ENCODE measurements around the gene ANTXR1. TPM values are rescaled to one million over a fixed set of nuclear protein-coding genes. Genes with fewer than 3 reads are reported as not detected.

ANTXR1 gene
- total RNA-seq, 4 donors from 2014 or later, result 53.7 to 69.0 (median 59.3) TPM

- Histone ChIP-seq H3K9me3 (peaks cover 0 to 46% (median 4%) of the 10 kb centered on the region in 4 donors), H3K4me1 (no peaks in the 10 kb centered on the region), H3K36me3 (no peaks in the 10 kb centered on the region), H3K27me3 (no peaks in the 10 kb centered on the region), H3K4me3 (no peak overlapping the region), H3K27ac (no peak overlapping the region)
- TF ChIP-seq EP300 (IDR thresholded peaks at IDR 0.05), result no peak
- TF ChIP-seq POLR2A (IDR thresholded peaks at IDR 0.05), result no peak
- TF ChIP-seq CTCF (IDR thresholded peaks at IDR 0.05), result no peak
- no peak for DNase-seq (ENCODE audit: low spot score in 2 of 2)
Measured at GRCh38 chr2:69260666-69261065, 247.7 kb downstream of the ANTXR1 start.

- DNase-seq (ENCODE audit: low spot score in 2 of 2), result no peak
- H3K36me3 ChIP-seq, result no peaks in the 10 kb centered on the region
- 74 to 78% methylated on average over 4 of the region's 4 CpGs for WGBS, 2 donors
- H3K4me3 ChIP-seq, result no peak overlapping the region
- H3K4me1 ChIP-seq, result peaks cover 0 to 21% (median 7%) of the 10 kb centered on the region in 4 donors
- no peaks in the 10 kb centered on the region for H3K9me3 ChIP-seq
- no peak for TF ChIP-seq CTCF (IDR thresholded peaks at IDR 0.05)
- no peak for TF ChIP-seq EP300 (IDR thresholded peaks at IDR 0.05)
- no peak overlapping the region for H3K27ac ChIP-seq
- H3K27me3 ChIP-seq, result no peaks in the 10 kb centered on the region
Measured at GRCh38 chr2:69269330-69269729, 256.4 kb downstream of the ANTXR1 start.

GRCh38 chr2:69271831-69272257, 258.9 kb downstream of the ANTXR1 start:
- 18 to 31% methylated on average over 3 of the region's 3 CpGs for WGBS, 2 donors

GRCh38 chr2:69272803-69273471, 260.0 kb downstream of the ANTXR1 start:
- no peak overlapping the region for H3K4me3 ChIP-seq
- no peaks in the 10 kb centered on the region for H3K27me3 ChIP-seq
- H3K4me1 ChIP-seq, result peaks cover 0 to 21% (median 7%) of the 10 kb centered on the region in 4 donors
- no peaks in the 10 kb centered on the region for H3K36me3 ChIP-seq
- peak overlapping the region in 2 of 4 donors; percentile 14 to 34 for H3K27ac ChIP-seq
- H3K9me3 ChIP-seq, result no peaks in the 10 kb centered on the region
- no peak for DNase-seq (ENCODE audit: low spot score in 2 of 2)
- TF ChIP-seq POLR2A (IDR thresholded peaks at IDR 0.05) (no peak), EP300 (IDR thresholded peaks at IDR 0.05) (peak in 1 of 2 donors; percentile 11)
- 51 to 61% methylated on average over 9 of the region's 9 CpGs for WGBS, 2 donors

More at GRCh38 chr2:69271831-69272257, 258.9 kb downstream of the ANTXR1 start:
- TF ChIP-seq CTCF (IDR thresholded peaks at IDR 0.05) (no peak), EP300 (IDR thresholded peaks at IDR 0.05) (peak; percentile 8 to 53)
- Histone ChIP-seq H3K27ac (peak overlapping the region in 1 of 4 donors; percentile 50), H3K36me3 (no peaks in the 10 kb centered on the region), H3K27me3 (no peaks in the 10 kb centered on the region), H3K4me1 (peaks cover 0 to 21% (median 7%) of the 10 kb centered on the region in 4 donors), H3K9me3 (no peaks in the 10 kb centered on the region), H3K4me3 (no peak overlapping the region)
- no peak for DNase-seq (ENCODE audit: low spot score in 2 of 2)

GRCh38 chr2:69275490-69275889, 262.5 kb downstream of the ANTXR1 start:
- 94 to 97% methylated on average over 1 of the region's 1 CpG for WGBS, 2 donors
- DNase-seq (ENCODE audit: low spot score in 2 of 2), result no peak
- Histone ChIP-seq H3K9me3 (no peaks in the 10 kb centered on the region), H3K27ac (no peak overlapping the region), H3K4me3 (no peak overlapping the region), H3K27me3 (no peaks in the 10 kb centered on the region), H3K4me1 (peaks cover 0 to 21% (median 7%) of the 10 kb centered on the region in 4 donors), H3K36me3 (no peaks in the 10 kb centered on the region)
- TF ChIP-seq EP300 (IDR thresholded peaks at IDR 0.05), result no peak
- TF ChIP-seq POLR2A (IDR thresholded peaks at IDR 0.05), result no peak
- TF ChIP-seq CTCF (IDR thresholded peaks at IDR 0.05), result no peak
